GM12872 (cell line): ENCODE results near the gene CUTA.

ENCODE experiments used
- TF ChIP-seq, protein P1 (sequence below): IDR thresholded peaks from 3 replicates; pipeline ENCODE4 v1.5.1; 2011; ENCODE audit warnings: low read depth, mild to moderate bottlenecking, low read length, moderate library complexity; ENCODE audit not compliant: insufficient read depth

CUTA gene

DNA sequence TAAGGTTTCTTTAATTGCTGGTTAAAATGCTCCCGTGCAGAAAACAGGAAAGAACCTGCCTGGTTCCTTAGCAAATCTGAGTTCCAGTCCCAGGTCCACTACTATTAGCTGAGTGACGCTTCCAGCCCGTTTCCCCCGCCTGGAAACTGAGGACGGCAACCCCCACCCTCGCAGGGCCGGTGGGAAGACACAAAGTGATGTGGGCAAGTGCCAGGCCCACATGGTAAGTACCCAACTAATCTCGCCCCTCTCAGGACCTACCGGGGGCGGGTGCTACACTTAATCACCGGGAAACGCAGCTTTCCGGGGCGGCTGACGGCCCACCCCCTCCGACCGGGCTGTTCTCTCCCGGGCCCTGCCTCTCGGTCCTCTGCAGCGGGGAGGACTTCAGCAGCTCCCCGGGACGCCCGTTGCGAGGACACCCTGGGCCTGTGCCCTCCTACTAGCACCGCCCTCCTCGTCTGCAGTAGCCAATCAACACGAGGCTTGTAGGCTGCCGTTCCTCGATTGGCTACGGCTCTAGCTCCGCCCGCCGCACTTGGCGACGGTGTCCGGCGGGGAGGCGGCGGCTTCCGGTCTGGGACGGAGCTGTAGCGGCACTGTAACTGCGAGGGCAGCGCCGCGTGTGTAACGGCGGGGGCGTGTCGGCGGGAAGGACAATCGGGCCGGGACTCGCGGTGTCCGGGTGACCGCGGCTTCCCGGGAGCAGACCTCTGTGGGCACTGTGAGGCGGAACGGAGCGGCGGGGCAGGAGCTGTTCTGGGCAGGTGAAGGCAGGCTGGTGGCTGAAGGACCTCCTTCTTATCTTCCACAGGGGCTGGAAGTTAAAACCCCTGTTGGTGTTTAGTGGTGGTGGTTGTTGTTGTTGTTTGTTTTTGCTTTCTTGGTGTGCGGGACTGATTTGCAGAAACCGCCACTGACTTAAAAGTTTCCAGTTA is 36.4 kb upstream of the CUTA start, which contains the start of gene ZBTB9:
ZBTB9 (plus strand) TSS at position 568 of the 938 bp plus-strand sequence. CDS start 525 bp downstream, outside the sequence.
- TF ChIP-seq, protein P1, sequence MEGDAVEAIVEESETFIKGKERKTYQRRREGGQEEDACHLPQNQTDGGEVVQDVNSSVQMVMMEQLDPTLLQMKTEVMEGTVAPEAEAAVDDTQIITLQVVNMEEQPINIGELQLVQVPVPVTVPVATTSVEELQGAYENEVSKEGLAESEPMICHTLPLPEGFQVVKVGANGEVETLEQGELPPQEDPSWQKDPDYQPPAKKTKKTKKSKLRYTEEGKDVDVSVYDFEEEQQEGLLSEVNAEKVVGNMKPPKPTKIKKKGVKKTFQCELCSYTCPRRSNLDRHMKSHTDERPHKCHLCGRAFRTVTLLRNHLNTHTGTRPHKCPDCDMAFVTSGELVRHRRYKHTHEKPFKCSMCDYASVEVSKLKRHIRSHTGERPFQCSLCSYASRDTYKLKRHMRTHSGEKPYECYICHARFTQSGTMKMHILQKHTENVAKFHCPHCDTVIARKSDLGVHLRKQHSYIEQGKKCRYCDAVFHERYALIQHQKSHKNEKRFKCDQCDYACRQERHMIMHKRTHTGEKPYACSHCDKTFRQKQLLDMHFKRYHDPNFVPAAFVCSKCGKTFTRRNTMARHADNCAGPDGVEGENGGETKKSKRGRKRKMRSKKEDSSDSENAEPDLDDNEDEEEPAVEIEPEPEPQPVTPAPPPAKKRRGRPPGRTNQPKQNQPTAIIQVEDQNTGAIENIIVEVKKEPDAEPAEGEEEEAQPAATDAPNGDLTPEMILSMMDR = no peak

DNA sequence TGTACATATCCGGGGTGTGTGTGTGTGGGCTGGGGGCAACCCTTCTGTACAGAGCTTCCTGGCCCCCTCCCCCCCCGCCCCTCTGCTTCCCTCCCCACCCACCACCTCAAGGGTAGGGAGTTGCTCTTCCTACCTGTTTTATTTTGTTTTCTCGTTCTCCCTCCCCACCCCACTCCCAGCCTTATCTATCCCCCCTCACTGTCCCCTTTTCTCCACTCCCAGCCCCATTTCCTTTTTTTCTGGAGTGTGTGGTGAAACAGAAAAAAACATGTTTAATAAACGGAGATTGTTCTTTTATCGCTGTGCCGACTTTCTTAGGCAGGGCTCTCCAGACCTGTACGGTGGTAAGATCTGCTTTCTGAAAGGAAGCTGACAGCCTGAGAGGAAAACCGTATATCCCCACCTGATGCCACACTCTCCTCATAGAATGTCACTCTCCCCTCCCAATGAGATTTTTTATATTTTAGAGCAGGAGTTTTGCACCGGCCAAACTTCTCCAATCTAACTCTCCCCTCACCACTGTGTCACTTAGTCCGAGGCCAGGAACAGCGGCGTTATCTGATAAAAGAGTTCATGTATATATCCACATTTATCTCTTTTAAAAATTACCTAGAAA is 35.6 kb upstream of the CUTA start:
- TF ChIP-seq, protein P1 = no peak

DNA sequence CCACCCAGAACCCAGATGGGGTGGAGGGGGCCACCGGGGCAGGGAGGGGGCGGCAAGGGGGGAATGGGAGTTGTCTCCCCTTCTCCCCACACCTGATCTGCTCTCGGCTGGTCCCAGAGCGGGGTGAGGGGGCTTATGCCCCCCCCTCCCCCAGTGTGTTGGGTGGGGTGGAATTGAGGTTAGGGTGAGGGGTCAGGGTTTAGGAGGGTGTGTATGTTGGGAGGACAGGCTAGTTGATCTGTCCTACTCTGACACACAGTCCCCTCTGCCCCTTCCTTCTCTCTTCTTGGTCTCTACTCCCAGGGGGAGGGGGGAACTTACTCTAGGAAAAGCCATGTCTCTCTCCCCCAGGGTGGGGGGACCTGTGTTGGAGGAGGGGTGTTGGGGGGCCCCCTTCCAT is 34.6 kb upstream of the CUTA start:
- TF ChIP-seq, protein P1 = no peak

DNA sequence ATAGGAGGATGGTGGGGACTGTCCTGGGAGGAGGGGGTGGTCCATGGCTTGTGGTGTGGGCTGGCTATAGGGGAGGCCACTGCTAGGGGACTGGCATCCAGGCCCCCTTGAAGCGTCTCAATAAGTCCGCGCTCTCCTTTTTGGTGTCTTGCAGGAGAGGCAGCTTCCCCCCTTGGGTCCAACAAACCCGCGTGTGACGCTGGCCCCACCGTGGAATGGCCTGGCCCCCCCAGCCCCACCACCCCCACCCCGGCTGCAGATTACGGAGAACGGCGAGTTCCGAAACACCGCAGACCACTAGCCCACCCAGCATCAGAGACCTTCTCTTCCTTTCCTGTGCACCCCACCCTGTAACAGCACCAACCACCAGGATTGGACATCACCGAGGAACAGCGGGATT is 33.7 kb upstream of the CUTA start:
- TF ChIP-seq, protein P1 = no peak

DNA sequence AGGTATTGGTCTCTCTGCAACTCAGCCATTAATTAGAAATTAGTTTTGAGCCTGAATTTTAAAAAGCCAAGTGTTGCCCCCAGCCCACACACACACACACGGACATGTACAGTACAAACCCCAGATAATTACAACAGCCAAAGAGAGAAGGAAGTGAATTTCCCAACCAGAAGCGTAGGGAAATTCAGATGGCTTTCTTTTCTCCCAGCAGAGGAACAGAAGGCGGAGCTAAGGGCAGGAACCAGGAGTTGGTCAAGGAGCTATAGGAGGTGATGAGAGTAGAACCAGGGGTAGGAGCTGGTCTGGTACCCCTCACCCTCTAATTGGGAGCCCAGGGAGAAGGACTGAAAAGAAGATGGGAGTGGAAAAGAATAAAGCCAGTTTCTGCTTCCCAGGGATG is 32.5 kb upstream of the CUTA start:
- TF ChIP-seq, protein P1 = no peak

DNA sequence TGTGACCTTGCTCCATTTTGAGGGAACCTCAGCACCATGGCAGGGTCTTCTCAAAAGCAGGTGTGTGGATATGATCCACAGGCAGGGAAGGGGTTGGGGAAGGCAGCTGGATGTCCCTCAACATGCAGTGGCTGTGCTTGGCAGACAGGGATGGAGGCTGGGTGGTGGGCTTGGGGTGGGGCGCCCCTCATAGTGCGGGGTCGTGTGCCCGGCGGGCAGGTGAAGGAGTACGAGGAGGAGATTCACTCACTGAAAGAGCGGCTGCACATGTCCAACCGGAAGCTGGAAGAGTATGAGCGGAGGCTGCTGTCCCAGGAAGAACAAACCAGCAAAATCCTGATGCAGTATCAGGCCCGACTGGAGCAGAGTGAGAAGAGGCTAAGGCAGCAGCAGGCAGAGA is 28.4 kb upstream of the CUTA start:
- TF ChIP-seq, protein P1 = no peak

DNA sequence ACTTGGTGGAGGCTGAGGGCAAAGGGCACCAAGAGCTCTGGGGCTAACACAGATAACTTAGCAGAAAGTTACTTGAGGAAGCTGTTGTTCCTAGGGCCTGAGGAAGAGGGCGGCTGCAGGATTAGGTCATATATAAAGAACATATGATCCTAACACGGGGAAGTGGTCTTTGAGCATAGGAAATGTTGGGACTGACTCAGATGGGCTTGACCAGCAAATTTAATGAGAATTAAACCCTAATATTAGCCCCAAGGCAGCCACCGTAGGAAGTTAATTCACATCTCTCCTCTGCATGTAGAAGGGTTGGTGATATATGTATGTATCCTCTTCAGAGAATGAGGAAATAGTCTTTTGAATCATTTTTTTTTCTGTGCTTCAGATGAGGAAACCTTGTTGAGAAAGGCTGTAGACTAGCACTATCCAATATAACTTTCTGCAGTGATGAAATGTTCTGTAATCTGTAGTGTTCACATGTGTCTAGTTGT is 27.3 kb upstream of the CUTA start:
- TF ChIP-seq, protein P1 = no peak
